ENCODE measurements around the gene PSME4.

Gene PSME4

DNA sequence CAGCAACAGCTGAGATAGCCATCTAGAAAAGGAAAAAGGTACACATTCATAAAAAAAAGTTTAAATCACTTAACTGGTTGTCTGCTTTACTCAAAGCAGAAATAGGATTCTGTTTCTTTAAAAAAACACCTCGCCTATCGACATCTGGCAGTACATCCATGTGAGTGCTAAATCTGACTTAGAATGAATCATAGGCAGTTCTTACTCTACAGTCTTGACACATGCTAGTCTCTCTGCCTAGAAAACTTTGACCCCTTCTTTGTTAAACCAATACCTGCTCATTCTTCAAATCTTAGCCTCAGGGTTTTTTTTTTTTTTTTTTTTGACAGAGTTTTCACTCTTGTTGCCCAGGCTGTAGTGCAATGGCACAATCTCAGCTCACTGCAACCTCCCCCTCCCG, 73.9 kb downstream of the PSME4 start:
- Histone ChIP-seq H3K27ac (no peak overlapping the region), H3K36me3 (peaks cover 95% of the 10 kb centered on the region)

GRCh38 chr2:53886406-53887280, 84.2 kb downstream of the PSME4 start:
- no peaks in the 10 kb centered on the region for H3K9me3 ChIP-seq
- H3K36me3 ChIP-seq, result peaks cover 96% of the 10 kb centered on the region
- no peak for TF ChIP-seq CTCF (IDR thresholded peaks at IDR 0.05)
- no peaks in the 10 kb centered on the region for H3K27me3 ChIP-seq
- H3K27ac ChIP-seq, result no peak overlapping the region
- H3K4me3 ChIP-seq (ENCODE audit: low read depth in 1 of 2, low read length in 1 of 2), result no peak overlapping the region
- no peaks in the 10 kb centered on the region for H3K4me1 ChIP-seq (ENCODE audit: control insufficient read depth in 1 of 2, insufficient read depth in 1 of 2, low read depth in 1 of 2, low read length in 1 of 2)

More for the DNA sequence above, 73.9 kb downstream of the PSME4 start:
- Histone ChIP-seq H3K27me3 (no peaks in the 10 kb centered on the region), H3K9me3 (no peaks in the 10 kb centered on the region), H3K4me1 (ENCODE audit: control insufficient read depth in 1 of 2, insufficient read depth in 1 of 2, low read depth in 1 of 2, low read length in 1 of 2) (no peaks in the 10 kb centered on the region), H3K4me3 (ENCODE audit: low read depth in 1 of 2, low read length in 1 of 2) (no peak overlapping the region)
- TF ChIP-seq CTCF (IDR thresholded peaks at IDR 0.05), result no peak

DNA sequence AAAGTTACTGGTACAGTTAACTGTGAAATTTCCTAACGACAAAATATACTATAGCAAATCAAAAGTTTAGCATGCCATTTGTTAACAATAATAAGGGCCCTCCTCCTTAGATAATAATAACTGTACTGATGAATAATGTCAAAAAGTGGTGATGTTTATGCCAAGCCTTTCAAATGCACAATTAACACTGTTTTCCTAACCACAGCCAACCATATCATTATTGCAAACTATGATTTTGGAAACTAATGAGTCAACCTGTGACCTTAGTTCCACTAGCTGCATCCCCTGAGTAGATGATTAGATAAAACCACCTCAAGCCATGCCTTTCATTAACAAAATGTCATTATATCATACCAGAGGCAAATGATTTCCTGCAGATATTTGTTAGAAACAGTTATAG, 85.9 kb downstream of the PSME4 start:
- H3K27me3 ChIP-seq, result no peaks in the 10 kb centered on the region
- no peak for TF ChIP-seq CTCF (IDR thresholded peaks at IDR 0.05)
- H3K4me3 ChIP-seq (ENCODE audit: low read depth in 1 of 2, low read length in 1 of 2), result no peak overlapping the region
- H3K9me3 ChIP-seq, result no peaks in the 10 kb centered on the region
- no peak overlapping the region for H3K27ac ChIP-seq
- H3K4me1 ChIP-seq (ENCODE audit: control insufficient read depth in 1 of 2, insufficient read depth in 1 of 2, low read depth in 1 of 2, low read length in 1 of 2), result no peaks in the 10 kb centered on the region
- H3K36me3 ChIP-seq, result peaks cover 90% of the 10 kb centered on the region

DNA sequence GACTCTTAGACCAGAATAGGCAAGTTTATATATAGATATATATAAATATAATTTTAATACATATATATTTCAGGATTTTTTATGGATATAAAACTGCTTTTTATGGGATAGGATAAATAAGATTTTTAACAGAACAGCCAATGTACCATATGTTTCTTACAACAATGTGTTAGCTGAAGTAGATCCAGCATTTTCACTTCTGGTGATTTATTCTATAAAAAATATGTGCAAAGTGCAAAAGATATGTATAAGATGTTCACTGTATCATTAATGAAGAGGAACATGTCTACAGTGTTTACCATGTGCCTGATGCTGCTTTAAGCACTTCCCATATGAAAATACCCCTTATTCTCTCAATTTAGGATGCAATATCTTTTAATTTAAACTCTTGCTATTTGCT, 88.8 kb downstream of the PSME4 start:
- H3K4me3 ChIP-seq (ENCODE audit: low read depth in 1 of 2, low read length in 1 of 2), result no peak overlapping the region
- no peak for TF ChIP-seq CTCF (IDR thresholded peaks at IDR 0.05)
- H3K27ac ChIP-seq, result no peak overlapping the region
- H3K4me1 ChIP-seq (ENCODE audit: control insufficient read depth in 1 of 2, insufficient read depth in 1 of 2, low read depth in 1 of 2, low read length in 1 of 2), result no peaks in the 10 kb centered on the region
- H3K27me3 ChIP-seq, result no peaks in the 10 kb centered on the region
- H3K9me3 ChIP-seq, result no peaks in the 10 kb centered on the region
- H3K36me3 ChIP-seq, result peaks cover 81% of the 10 kb centered on the region

- Histone ChIP-seq H3K9me3 (no peaks in the 10 kb centered on the region), H3K4me3 (ENCODE audit: low read depth in 1 of 2, low read length in 1 of 2) (no peak overlapping the region), H3K27me3 (no peaks in the 10 kb centered on the region), H3K27ac (no peak overlapping the region), H3K4me1 (ENCODE audit: control insufficient read depth in 1 of 2, insufficient read depth in 1 of 2, low read depth in 1 of 2, low read length in 1 of 2) (no peaks in the 10 kb centered on the region), H3K36me3 (peaks cover 79% of the 10 kb centered on the region)
- TF ChIP-seq CTCF (IDR thresholded peaks at IDR 0.05), result no peak
Measured at GRCh38 chr2:53881360-53881759, 89.4 kb downstream of the PSME4 start.
